CD4-positive, alpha-beta T cell treated with Interleukin-15 for 4 hours (primary cell): ENCODE results near the gene APBB1IP.
"Not testable (repeated sequence)": the region's sequence is repeated elsewhere in the genome, so short reads cannot be mapped to it uniquely, and the experiment has no call there.

Experiments used
- DNase-seq: peaks from one replicate; pipeline ENCODE4 v3.0.0-alpha.2; 2020; ENCODE audit warnings: low spot score

APBB1IP gene

GRCh38 chr10:26477501-26477900, 39.4 kb downstream of the APBB1IP start:
- DNase-seq: no peak

- no peak for DNase-seq
Measured at GRCh38 chr10:26478061-26478460, 39.9 kb downstream of the APBB1IP start.

GRCh38 chr10:26479766-26480492, 41.8 kb downstream of the APBB1IP start:
- peak; percentile 64 for DNase-seq

GRCh38 chr10:26481315-26481692, 43.2 kb downstream of the APBB1IP start:
- DNase-seq: no peak

GRCh38 chr10:26481914-26482550, 43.9 kb downstream of the APBB1IP start:
- DNase-seq: peak; percentile 71

GRCh38 chr10:26483554-26483953, 45.4 kb downstream of the APBB1IP start:
- DNase-seq: no peak

- no peak for DNase-seq
Measured at GRCh38 chr10:26485150-26485941, 47.2 kb downstream of the APBB1IP start.

GRCh38 chr10:26486304-26486703, 48.2 kb downstream of the APBB1IP start:
- no peak for DNase-seq

GRCh38 chr10:26486990-26487850, 49.1 kb downstream of the APBB1IP start:
- DNase-seq: peak; percentile 77

GRCh38 chr10:26488344-26488743, 50.2 kb downstream of the APBB1IP start:
- no peak for DNase-seq

GRCh38 chr10:26489081-26489480, 50.9 kb downstream of the APBB1IP start:
- DNase-seq: no peak

GRCh38 chr10:26490367-26490766, 52.2 kb downstream of the APBB1IP start:
- not testable (repeated sequence) for DNase-seq

- no peak for DNase-seq
Measured at GRCh38 chr10:26491276-26491675, 53.1 kb downstream of the APBB1IP start.

- DNase-seq: no peak
Measured at GRCh38 chr10:26491934-26492333, 53.8 kb downstream of the APBB1IP start.

- DNase-seq: not testable (repeated sequence)
Measured at GRCh38 chr10:26492725-26493124, 54.6 kb downstream of the APBB1IP start.

- DNase-seq: no peak
Measured at GRCh38 chr10:26494018-26494417, 55.9 kb downstream of the APBB1IP start.

- no peak for DNase-seq
Measured at GRCh38 chr10:26499426-26499825, 61.3 kb downstream of the APBB1IP start.

- no peak for DNase-seq
Measured at GRCh38 chr10:26502986-26503385, 64.8 kb downstream of the APBB1IP start.

- peak; percentile 35 for DNase-seq
Measured at GRCh38 chr10:26503911-26504310, 65.8 kb downstream of the APBB1IP start.

GRCh38 chr10:26504429-26504828, 66.3 kb downstream of the APBB1IP start:
- DNase-seq: not testable (repeated sequence)

GRCh38 chr10:26505491-26505890, 67.3 kb downstream of the APBB1IP start:
- no peak for DNase-seq

GRCh38 chr10:26506736-26507135, 68.6 kb downstream of the APBB1IP start:
- no peak for DNase-seq
